Astrocyte (in vitro differentiated cells and primary cell): Measurements from ENCODE around the gene ACTL8.

Experiments used
- EZH2 ChIP-seq: IDR thresholded peaks from 2 replicates; pipeline ENCODE4 v1.6.1; 2012; ENCODE audit warnings: mild to moderate bottlenecking, low read length, inconsistent platforms; ENCODE audit not compliant: insufficient read depth
- TF ChIP-seq, protein P1 (sequence below): IDR thresholded peaks from 2 replicates; pipeline ENCODE4 v1.5.1; 2011; ENCODE audit warnings: low read depth, mild to moderate bottlenecking, inconsistent platforms, low read length, moderate library complexity; ENCODE audit not compliant: insufficient read depth

DNA sequence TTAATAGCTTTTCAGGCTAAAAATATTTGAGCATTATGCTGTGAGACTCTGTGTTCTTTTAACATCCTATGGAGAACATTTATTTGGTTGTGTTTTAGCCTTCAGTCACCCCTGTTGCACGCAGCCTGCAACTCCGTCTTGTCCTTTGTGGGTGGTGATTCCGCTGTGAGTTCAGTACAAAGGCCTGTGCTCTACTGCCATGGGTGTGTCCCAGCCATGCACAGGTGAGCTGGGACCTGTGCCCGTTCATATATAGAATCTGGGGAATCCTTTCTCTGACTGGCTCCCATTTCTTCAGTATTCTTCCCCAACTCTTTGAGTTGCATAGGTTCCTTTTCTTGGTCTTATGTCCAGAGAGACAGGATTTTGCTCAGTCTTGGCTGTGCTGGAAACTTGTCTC is 61.4 kb downstream of the ACTL8 start:
- TF ChIP-seq, protein P1, sequence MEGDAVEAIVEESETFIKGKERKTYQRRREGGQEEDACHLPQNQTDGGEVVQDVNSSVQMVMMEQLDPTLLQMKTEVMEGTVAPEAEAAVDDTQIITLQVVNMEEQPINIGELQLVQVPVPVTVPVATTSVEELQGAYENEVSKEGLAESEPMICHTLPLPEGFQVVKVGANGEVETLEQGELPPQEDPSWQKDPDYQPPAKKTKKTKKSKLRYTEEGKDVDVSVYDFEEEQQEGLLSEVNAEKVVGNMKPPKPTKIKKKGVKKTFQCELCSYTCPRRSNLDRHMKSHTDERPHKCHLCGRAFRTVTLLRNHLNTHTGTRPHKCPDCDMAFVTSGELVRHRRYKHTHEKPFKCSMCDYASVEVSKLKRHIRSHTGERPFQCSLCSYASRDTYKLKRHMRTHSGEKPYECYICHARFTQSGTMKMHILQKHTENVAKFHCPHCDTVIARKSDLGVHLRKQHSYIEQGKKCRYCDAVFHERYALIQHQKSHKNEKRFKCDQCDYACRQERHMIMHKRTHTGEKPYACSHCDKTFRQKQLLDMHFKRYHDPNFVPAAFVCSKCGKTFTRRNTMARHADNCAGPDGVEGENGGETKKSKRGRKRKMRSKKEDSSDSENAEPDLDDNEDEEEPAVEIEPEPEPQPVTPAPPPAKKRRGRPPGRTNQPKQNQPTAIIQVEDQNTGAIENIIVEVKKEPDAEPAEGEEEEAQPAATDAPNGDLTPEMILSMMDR: no peak
- no peak for TF ChIP-seq EZH2
